HG03342 (cell line): Measurements from ENCODE around the gene ROBO1.
"Not testable (repeated sequence)": the region's sequence is repeated elsewhere in the genome, so short reads cannot be mapped to it uniquely, and the experiment has no call there.

Experiments
- ATAC-seq: cut with Tn5 transposase; IDR thresholded peaks from one replicate; pipeline ENCODE4 v1.9.1; 2021; ENCODE audit warnings: mild to moderate bottlenecking, moderate library complexity; ENCODE audit not compliant: unreplicated experiment

Gene ROBO1

GRCh38 chr3:78889348-78889747 is 878.5 kb downstream of the ROBO1 start:
- ATAC-seq: no peak

GRCh38 chr3:78888635-78889034 is 879.2 kb downstream of the ROBO1 start:
- ATAC-seq: no peak

GRCh38 chr3:78887547-78888011 is 880.2 kb downstream of the ROBO1 start:
- no peak for ATAC-seq

GRCh38 chr3:78887029-78887428 is 880.8 kb downstream of the ROBO1 start:
- ATAC-seq: no peak

GRCh38 chr3:78884567-78884966 is 883.2 kb downstream of the ROBO1 start:
- not testable (repeated sequence) for ATAC-seq

GRCh38 chr3:78882251-78882650 is 885.5 kb downstream of the ROBO1 start:
- ATAC-seq: no peak

- no peak for ATAC-seq
Measured at GRCh38 chr3:78881501-78881900, 886.3 kb downstream of the ROBO1 start.

- ATAC-seq: no peak
Measured at GRCh38 chr3:78880603-78881461, 887.0 kb downstream of the ROBO1 start.

GRCh38 chr3:78879295-78879860 is 888.4 kb downstream of the ROBO1 start:
- no peak for ATAC-seq

GRCh38 chr3:78878789-78879188 is 889.0 kb downstream of the ROBO1 start:
- ATAC-seq: no peak

GRCh38 chr3:78878011-78878410 is 889.8 kb downstream of the ROBO1 start:
- ATAC-seq: no peak

- no peak for ATAC-seq
Measured at GRCh38 chr3:78875851-78876250, 891.9 kb downstream of the ROBO1 start.

- no peak for ATAC-seq
Measured at GRCh38 chr3:78875436-78875835, 892.4 kb downstream of the ROBO1 start.

GRCh38 chr3:78873641-78874040 is 894.2 kb downstream of the ROBO1 start:
- no peak for ATAC-seq

- ATAC-seq: no peak
Measured at GRCh38 chr3:78872195-78872594, 895.6 kb downstream of the ROBO1 start.

- ATAC-seq: no peak
Measured at GRCh38 chr3:78871048-78871447, 896.8 kb downstream of the ROBO1 start.

- ATAC-seq: no peak
Measured at GRCh38 chr3:78870484-78870883, 897.3 kb downstream of the ROBO1 start.

GRCh38 chr3:78868570-78868969 is 899.2 kb downstream of the ROBO1 start:
- ATAC-seq: no peak

GRCh38 chr3:78867409-78868372 is 900.1 kb downstream of the ROBO1 start:
- ATAC-seq: no peak

- ATAC-seq: no peak
Measured at GRCh38 chr3:78863306-78864203, 904.2 kb downstream of the ROBO1 start.
